ENCODE measurements around the gene THOC2. TPM values are rescaled to one million over a fixed set of nuclear protein-coding genes. Genes with fewer than 3 reads are reported as not detected.
"Not testable (repeated sequence)": the region's sequence is repeated elsewhere in the genome, so short reads cannot be mapped to it uniquely, and the experiment has no call there.

THOC2 gene
- total RNA-seq, 1 experiment from 2014 or later, result 54.4 TPM

- DNase-seq (ENCODE audit: low spot score), result no peak
These were observed 152.1 kb downstream of the THOC2 start for GRCh38 chrX:123580792-123581191.

GRCh38 chrX:123574027-123574426, 158.8 kb downstream of the THOC2 start:
- DNase-seq (ENCODE audit: low spot score), result not testable (repeated sequence)

GRCh38 chrX:123570011-123570590, 162.8 kb downstream of the THOC2 start:
- DNase-seq (ENCODE audit: low spot score), result peak; percentile 20

- no peak for DNase-seq (ENCODE audit: low spot score)
These were observed 169.7 kb downstream of the THOC2 start for GRCh38 chrX:123563167-123563566.

GRCh38 chrX:123562342-123563146, 170.3 kb downstream of the THOC2 start:
- DNase-seq (ENCODE audit: low spot score), result no peak

- no peak for DNase-seq (ENCODE audit: low spot score)
These were observed 171.2 kb downstream of the THOC2 start for GRCh38 chrX:123561439-123562215.

GRCh38 chrX:123550829-123551228, 182.0 kb downstream of the THOC2 start:
- no peak for DNase-seq (ENCODE audit: low spot score)

Small RNAs within 50 kb of the gene (small RNA-seq; reads per million reads assigned to genes)
- gene AL030996.1 (not detected), gene RNU7-69P (not detected)

Other genes with a start within 250 kb of the THOC2 start
- 34.5 and 37.7 TPM in 2 replicates for gene XIAP, start 127.0 kb upstream of the THOC2 start, total RNA-seq (2014; rRNA removed; shearing (Covaris generic))
- gene STAG2, start 228.7 kb upstream of the THOC2 start, total RNA-seq (2014; rRNA removed; shearing (Covaris generic)), result 38.7 and 44.7 TPM in 2 replicates

Measured in HT-29 (cell line).